Chondrocyte (in vitro differentiated cells): ENCODE data around the gene SMAD6. TPM values are rescaled to one million over a fixed set of nuclear protein-coding genes. Genes with fewer than 3 reads are reported as not detected.
A peak's percentile ranks its signal among the peaks of the same experiment; 100 is the strongest.

Experiments used
- DNase-seq: peaks from one replicate; pipeline ENCODE4 v3.0.0; 2021; ENCODE audit warnings: mixed read lengths, low spot score
- H3K27ac Mint-ChIP-seq: one replicate; pipeline ENCODE4 v1.8.0; 2021; ENCODE audit warnings: mild to moderate bottlenecking, moderate library complexity, mixed read lengths; ENCODE audit not compliant: unreplicated experiment
- H3K27me3 Mint-ChIP-seq: 2 replicates; pipeline ENCODE4 v1.8.0; 2021; ENCODE audit warnings: low read depth, mixed read lengths
- H3K36me3 Mint-ChIP-seq: 2 replicates; pipeline ENCODE4 v1.8.0; 2021; ENCODE audit warnings: low read depth, mixed read lengths
- H3K4me1 Mint-ChIP-seq: 2 replicates; pipeline ENCODE4 v1.8.0; 2021; ENCODE audit warnings: low read depth, mild to moderate bottlenecking, mixed read lengths
- H3K4me3 Mint-ChIP-seq: one replicate; pipeline ENCODE4 v1.8.0; 2021; ENCODE audit warnings: mild to moderate bottlenecking, moderate library complexity, mixed read lengths; ENCODE audit not compliant: unreplicated experiment
- H3K9me3 Mint-ChIP-seq: 2 replicates; pipeline ENCODE4 v1.8.0; 2021; ENCODE audit warnings: low read depth, mixed read lengths
- total RNA-seq: library from RNA; stranded (reverse); gene quantifications from 3 replicates; pipeline ENCODE4 v1.2.1, GENCODE V29; 2021
- TF ChIP-seq, protein P1 (sequence below): fragments of 200-600 bp; sonication (generic); IDR thresholded peaks from 2 replicates; pipeline ENCODE4 v1.5.0; 2021; ENCODE audit warnings: antibody characterized with exemption, mild to moderate bottlenecking, moderate library complexity

SMAD6 gene
- total RNA-seq, 1 donor from 2014 or later, result 5.2 TPM

DNA sequence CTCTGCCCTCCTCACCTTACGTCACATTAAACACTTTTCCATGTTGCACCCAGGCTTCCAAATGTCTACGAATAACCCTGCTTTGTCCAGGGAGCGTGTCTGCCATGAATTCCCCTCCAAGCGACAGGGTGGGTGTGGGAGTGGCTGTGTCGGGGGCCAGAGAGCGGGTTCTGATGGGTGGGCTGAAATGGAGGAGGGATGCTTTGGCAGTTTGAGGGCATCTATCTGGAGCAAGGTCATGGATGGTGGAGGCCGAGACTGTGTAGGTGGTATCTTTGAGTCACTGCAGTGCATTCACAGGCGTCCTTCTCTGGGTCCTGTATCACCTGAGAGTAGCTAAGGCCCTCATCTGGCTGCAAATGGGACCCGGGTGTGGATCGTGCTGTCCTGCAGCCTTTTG lies 36.6 kb downstream of the SMAD6 start:
- Mint-ChIP-seq H3K36me3 (no peaks in the 10 kb centered on the region), H3K27ac (no peak overlapping the region), H3K27me3 (no peaks in the 10 kb centered on the region), H3K4me1 (peaks cover 13% of the 10 kb centered on the region), H3K4me3 (no peak overlapping the region), H3K9me3 (no peaks in the 10 kb centered on the region)
- DNase-seq, result peak; percentile 46
- TF ChIP-seq, protein P1, sequence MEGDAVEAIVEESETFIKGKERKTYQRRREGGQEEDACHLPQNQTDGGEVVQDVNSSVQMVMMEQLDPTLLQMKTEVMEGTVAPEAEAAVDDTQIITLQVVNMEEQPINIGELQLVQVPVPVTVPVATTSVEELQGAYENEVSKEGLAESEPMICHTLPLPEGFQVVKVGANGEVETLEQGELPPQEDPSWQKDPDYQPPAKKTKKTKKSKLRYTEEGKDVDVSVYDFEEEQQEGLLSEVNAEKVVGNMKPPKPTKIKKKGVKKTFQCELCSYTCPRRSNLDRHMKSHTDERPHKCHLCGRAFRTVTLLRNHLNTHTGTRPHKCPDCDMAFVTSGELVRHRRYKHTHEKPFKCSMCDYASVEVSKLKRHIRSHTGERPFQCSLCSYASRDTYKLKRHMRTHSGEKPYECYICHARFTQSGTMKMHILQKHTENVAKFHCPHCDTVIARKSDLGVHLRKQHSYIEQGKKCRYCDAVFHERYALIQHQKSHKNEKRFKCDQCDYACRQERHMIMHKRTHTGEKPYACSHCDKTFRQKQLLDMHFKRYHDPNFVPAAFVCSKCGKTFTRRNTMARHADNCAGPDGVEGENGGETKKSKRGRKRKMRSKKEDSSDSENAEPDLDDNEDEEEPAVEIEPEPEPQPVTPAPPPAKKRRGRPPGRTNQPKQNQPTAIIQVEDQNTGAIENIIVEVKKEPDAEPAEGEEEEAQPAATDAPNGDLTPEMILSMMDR, result no peak

DNA sequence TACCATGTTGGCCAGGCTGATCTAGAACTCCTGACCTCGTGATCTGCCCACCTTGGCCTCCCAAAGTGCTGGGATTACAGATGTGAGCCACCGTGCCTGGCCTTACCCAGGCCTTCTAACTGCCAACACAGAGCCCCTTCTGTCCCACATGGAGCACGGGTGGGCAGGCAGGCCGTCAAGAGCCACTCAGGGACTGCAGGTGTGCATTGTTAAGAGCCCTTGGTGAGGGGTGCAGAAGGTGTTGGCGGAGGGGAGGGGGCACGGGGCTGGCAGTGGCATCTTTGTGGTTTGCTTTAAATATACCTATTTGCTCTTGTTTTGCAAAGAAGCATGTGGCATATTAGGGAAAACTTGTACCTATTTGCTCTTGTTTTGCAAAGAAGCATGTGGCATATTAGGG lies 37.3 kb downstream of the SMAD6 start:
- Mint-ChIP-seq H3K4me1 (peaks cover 16% of the 10 kb centered on the region), H3K4me3 (no peak overlapping the region), H3K36me3 (no peaks in the 10 kb centered on the region), H3K27ac (no peak overlapping the region), H3K9me3 (no peaks in the 10 kb centered on the region), H3K27me3 (no peaks in the 10 kb centered on the region)
- TF ChIP-seq, protein P1, result no peak
- DNase-seq, result peak; percentile 46

DNA sequence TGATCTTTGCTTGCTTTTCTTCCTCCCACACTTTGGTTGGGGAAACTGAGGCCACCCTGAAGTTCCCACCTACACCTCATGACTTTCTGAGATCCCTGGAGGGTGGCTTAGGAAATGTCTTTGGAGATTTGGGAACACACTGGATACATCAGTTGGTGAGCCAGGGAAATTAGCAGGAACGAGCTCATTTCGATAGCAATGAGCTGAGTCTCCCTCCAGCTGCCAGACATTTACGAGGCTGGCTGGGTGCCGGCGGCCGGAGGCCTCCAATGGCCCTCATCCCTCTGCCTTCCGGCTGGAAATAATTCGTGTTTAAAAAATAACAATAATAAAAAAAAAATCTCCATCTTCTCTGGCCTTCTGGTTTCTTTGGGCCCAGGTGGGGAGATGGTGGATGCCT lies 38.8 kb downstream of the SMAD6 start:
- H3K4me3 Mint-ChIP-seq, result no peak overlapping the region
- H3K4me1 Mint-ChIP-seq, result peaks cover 10% of the 10 kb centered on the region
- no peaks in the 10 kb centered on the region for H3K36me3 Mint-ChIP-seq
- no peaks in the 10 kb centered on the region for H3K9me3 Mint-ChIP-seq
- TF ChIP-seq, protein P1, result no peak
- no peak overlapping the region for H3K27ac Mint-ChIP-seq
- DNase-seq, result no peak
- no peaks in the 10 kb centered on the region for H3K27me3 Mint-ChIP-seq

DNA sequence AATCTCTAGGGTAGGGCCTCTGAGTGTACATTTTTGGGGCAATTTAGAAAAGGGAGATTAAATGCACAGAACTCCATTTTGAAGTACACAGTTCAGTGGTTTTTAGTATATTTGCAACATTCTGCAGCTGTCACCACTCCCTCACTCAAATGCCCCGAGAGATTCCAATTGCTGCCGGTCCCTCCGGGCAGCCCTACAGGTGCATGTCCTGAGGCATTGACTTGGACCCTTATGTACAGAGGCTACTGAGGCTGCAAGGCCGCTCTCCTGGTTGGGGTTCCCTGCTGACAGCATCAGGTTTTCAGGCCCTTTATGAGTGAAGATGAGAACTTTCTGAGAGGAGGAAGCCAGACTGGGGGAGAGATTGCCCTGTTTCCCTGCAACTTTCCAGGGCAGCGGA lies 39.6 kb downstream of the SMAD6 start:
- peak; percentile 54 for DNase-seq
- Mint-ChIP-seq H3K36me3 (no peaks in the 10 kb centered on the region), H3K4me3 (no peak overlapping the region), H3K27ac (no peak overlapping the region), H3K4me1 (peaks cover 8% of the 10 kb centered on the region), H3K27me3 (no peaks in the 10 kb centered on the region), H3K9me3 (no peaks in the 10 kb centered on the region)
- TF ChIP-seq, protein P1, result no peak

DNA sequence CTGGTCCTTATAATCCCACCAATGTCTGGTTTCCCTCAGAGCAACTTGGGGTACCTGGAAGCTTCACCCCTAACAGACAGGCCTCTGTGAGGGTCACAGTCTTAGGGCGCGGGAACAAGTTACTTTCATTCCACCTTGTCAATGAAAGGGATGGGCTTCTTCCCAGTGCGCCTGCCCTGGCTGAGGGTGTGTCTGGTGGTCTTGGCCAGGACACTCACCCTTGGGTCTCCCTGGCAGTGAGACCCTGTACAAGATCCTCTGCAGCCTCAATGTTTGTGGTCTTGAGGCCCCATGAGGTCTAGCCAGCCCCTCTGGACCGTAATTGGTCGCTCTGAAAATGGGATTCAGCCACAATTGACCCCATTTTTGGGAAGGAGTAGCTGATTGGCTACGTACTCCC lies 40.2 kb downstream of the SMAD6 start:
- TF ChIP-seq, protein P1, result no peak
- peak; percentile 63 for DNase-seq
- H3K4me1 Mint-ChIP-seq, result peaks cover 8% of the 10 kb centered on the region
- H3K9me3 Mint-ChIP-seq, result no peaks in the 10 kb centered on the region
- H3K4me3 Mint-ChIP-seq, result no peak overlapping the region
- H3K27ac Mint-ChIP-seq, result no peak overlapping the region
- H3K27me3 Mint-ChIP-seq, result no peaks in the 10 kb centered on the region
- no peaks in the 10 kb centered on the region for H3K36me3 Mint-ChIP-seq
